ENCODE results near the gene TRIM25.
A peak's percentile ranks its signal among the peaks of the same experiment; 100 is the strongest.

The TRIM25 gene

DNA sequence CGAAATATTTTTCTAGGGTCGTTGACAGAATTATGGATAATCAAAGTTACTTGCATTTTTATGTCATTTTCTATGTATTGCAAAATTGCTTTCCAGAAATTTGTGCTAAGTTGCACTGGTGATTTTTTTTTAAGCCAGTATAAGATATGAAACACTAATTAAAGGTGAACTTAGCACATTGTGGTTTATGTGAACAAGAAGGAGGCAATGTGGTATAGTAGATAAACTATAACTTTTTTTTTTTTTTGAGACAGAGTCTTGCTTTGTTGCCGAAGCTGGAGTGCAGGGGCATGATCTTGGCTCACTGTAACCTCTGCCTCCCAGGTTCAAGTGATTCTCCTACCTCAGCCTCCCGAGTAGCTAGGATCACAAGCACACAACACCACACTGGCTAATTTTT, 66.7 kb downstream of the TRIM25 start:
- no peak overlapping the region for H3K9ac ChIP-seq (ENCODE audit: low read depth, low read length)
- no peak overlapping the region for H3K27ac ChIP-seq (ENCODE audit: low read length)
- DNase-seq = no peak
- H3K4me2 ChIP-seq (ENCODE audit: insufficient read depth, low read length) = no peak overlapping the region
- ATAC-seq (ENCODE audit: insufficient read depth, low read depth) = no peak
- no peaks in the 10 kb centered on the region for H3K4me1 ChIP-seq (ENCODE audit: insufficient read depth, low read length)
- H3K79me2 ChIP-seq (ENCODE audit: insufficient read depth, low read length) = no peaks in the 10 kb centered on the region
- H4K20me1 ChIP-seq (ENCODE audit: insufficient read depth, low read length) = no peaks in the 10 kb centered on the region
- TF ChIP-seq EZH2 (IDR thresholded peaks at IDR 0.05; ENCODE audit: borderline replicate concordance, low read depth, low read length, severe bottlenecking) = no peak
- TF ChIP-seq CTCF (IDR thresholded peaks at IDR 0.05; ENCODE audit: borderline replicate concordance, extremely low read depth, low read length, poor library complexity, severe bottlenecking) = no peak
- no peak overlapping the region for H2AFZ ChIP-seq (ENCODE audit: low read depth, low read length)
- H3K36me3 ChIP-seq (ENCODE audit: insufficient read depth, low read length) = peaks cover 46% of the 10 kb centered on the region; the same call in 1 of the 2 replicates
- H3K27me3 ChIP-seq (ENCODE audit: insufficient read depth, low read length, poor library complexity) = no peaks in the 10 kb centered on the region
- H3K9me3 ChIP-seq (ENCODE audit: insufficient read depth, low read length, severe bottlenecking) = no peaks in the 10 kb centered on the region
- H3K4me3 ChIP-seq (ENCODE audit: low read depth in 1 of 2, low read length in 2 of 2) = no peak overlapping the region

DNA sequence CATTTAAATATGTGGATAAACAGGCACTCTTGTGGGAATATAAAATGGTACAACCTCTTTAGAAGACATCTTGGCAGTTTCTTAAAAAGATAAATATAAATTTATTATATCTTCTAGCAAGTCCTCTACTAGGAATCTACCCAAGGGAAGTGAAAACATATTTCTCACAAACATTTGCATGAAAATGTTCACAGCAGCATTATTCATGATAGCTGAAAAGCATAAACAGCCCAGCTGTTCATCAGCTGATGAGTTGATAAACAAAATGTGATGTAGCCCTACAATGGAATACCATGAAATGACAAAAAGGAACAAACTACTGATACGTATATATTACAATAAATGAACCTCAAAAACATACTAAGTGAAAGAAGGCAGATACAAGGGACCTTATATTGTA, 67.9 kb downstream of the TRIM25 start:
- Histone ChIP-seq H3K4me1 (ENCODE audit: insufficient read depth, low read length) (no peaks in the 10 kb centered on the region), H3K36me3 (ENCODE audit: insufficient read depth, low read length) (peaks cover 41% of the 10 kb centered on the region; the same call in 1 of the 2 replicates)
- TF ChIP-seq EZH2 (IDR thresholded peaks at IDR 0.05; ENCODE audit: borderline replicate concordance, low read depth, low read length, severe bottlenecking) = no peak
- no peak for TF ChIP-seq CTCF (IDR thresholded peaks at IDR 0.05; ENCODE audit: borderline replicate concordance, extremely low read depth, low read length, poor library complexity, severe bottlenecking)

DNA sequence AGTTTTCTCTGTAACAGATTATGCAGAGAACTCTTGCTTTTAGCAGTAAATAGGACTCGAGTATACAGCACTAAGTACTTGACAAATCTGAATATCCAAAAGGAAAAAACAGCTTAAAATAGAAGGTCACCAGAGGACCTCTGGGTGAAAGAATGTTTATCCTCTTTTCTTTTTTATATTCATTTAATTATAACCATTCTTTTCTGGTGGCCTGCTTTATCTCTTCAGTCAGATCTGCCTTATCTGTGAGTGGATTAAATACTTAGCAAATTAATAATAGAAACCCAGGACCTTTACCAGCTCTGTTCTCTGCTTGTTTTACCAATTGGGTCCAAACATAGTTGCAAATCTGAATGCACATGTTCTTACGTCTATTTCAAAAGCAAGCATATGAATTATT, 71.3 kb downstream of the TRIM25 start:
- TF ChIP-seq EZH2 (IDR thresholded peaks at IDR 0.05; ENCODE audit: borderline replicate concordance, low read depth, low read length, severe bottlenecking) (no peak), CTCF (IDR thresholded peaks at IDR 0.05; ENCODE audit: borderline replicate concordance, extremely low read depth, low read length, poor library complexity, severe bottlenecking) (no peak)

More for the DNA sequence above, 67.9 kb downstream of the TRIM25 start:
- H3K4me3 ChIP-seq (ENCODE audit: low read depth in 1 of 2, low read length in 2 of 2) = no peak overlapping the region
- no peak overlapping the region for H3K9ac ChIP-seq (ENCODE audit: low read depth, low read length)
- H2AFZ ChIP-seq (ENCODE audit: low read depth, low read length) = no peak overlapping the region
- no peaks in the 10 kb centered on the region for H4K20me1 ChIP-seq (ENCODE audit: insufficient read depth, low read length)
- DNase-seq (no peak), ATAC-seq (ENCODE audit: insufficient read depth, low read depth) (no peak)
- no peaks in the 10 kb centered on the region for H3K79me2 ChIP-seq (ENCODE audit: insufficient read depth, low read length)
- no peak overlapping the region for H3K4me2 ChIP-seq (ENCODE audit: insufficient read depth, low read length)
- H3K27me3 ChIP-seq (ENCODE audit: insufficient read depth, low read length, poor library complexity) = no peaks in the 10 kb centered on the region
- no peak overlapping the region for H3K27ac ChIP-seq (ENCODE audit: low read length)
- H3K9me3 ChIP-seq (ENCODE audit: insufficient read depth, low read length, severe bottlenecking) = no peaks in the 10 kb centered on the region

GRCh38 chr17:56838687-56839086, 75.2 kb downstream of the TRIM25 start:
- Histone ChIP-seq H3K4me3 (ENCODE audit: low read depth in 1 of 2, low read length in 2 of 2) (no peak overlapping the region), H3K4me2 (ENCODE audit: insufficient read depth, low read length) (peak overlapping the region; percentile 6; the same call in 1 of the 2 replicates), H3K4me1 (ENCODE audit: insufficient read depth, low read length) (peaks cover 39% of the 10 kb centered on the region), H4K20me1 (ENCODE audit: insufficient read depth, low read length) (no peaks in the 10 kb centered on the region), H2AFZ (ENCODE audit: low read depth, low read length) (no peak overlapping the region), H3K9me3 (ENCODE audit: insufficient read depth, low read length, severe bottlenecking) (no peaks in the 10 kb centered on the region), H3K9ac (ENCODE audit: low read depth, low read length) (no peak overlapping the region), H3K27me3 (ENCODE audit: insufficient read depth, low read length, poor library complexity) (no peaks in the 10 kb centered on the region), H3K36me3 (ENCODE audit: insufficient read depth, low read length) (peaks cover 17% of the 10 kb centered on the region), H3K27ac (ENCODE audit: low read length) (no peak overlapping the region), H3K79me2 (ENCODE audit: insufficient read depth, low read length) (peaks cover 14% of the 10 kb centered on the region)
- ATAC-seq (ENCODE audit: insufficient read depth, low read depth) = no peak
- TF ChIP-seq EZH2 (IDR thresholded peaks at IDR 0.05; ENCODE audit: borderline replicate concordance, low read depth, low read length, severe bottlenecking) (no peak), CTCF (IDR thresholded peaks at IDR 0.05; ENCODE audit: borderline replicate concordance, extremely low read depth, low read length, poor library complexity, severe bottlenecking) (no peak)
- DNase-seq = no peak

More for the DNA sequence above, 71.3 kb downstream of the TRIM25 start:
- no peak overlapping the region for H3K4me2 ChIP-seq (ENCODE audit: insufficient read depth, low read length)
- H3K36me3 ChIP-seq (ENCODE audit: insufficient read depth, low read length) = peaks cover 19% of the 10 kb centered on the region; the same call in 1 of the 2 replicates
- ATAC-seq (ENCODE audit: insufficient read depth, low read depth) (no peak), DNase-seq (no peak)
- no peaks in the 10 kb centered on the region for H4K20me1 ChIP-seq (ENCODE audit: insufficient read depth, low read length)
- no peaks in the 10 kb centered on the region for H3K9me3 ChIP-seq (ENCODE audit: insufficient read depth, low read length, severe bottlenecking)
- H3K27ac ChIP-seq (ENCODE audit: low read length) = no peak overlapping the region
- no peak overlapping the region for H3K4me3 ChIP-seq (ENCODE audit: low read depth in 1 of 2, low read length in 2 of 2)
- 0 out of 2 replicates have a peak, but pooled peaks cover 3% of the 10 kb centered on the region for H3K79me2 ChIP-seq (ENCODE audit: insufficient read depth, low read length)
- no peak overlapping the region for H3K9ac ChIP-seq (ENCODE audit: low read depth, low read length)
- H3K4me1 ChIP-seq (ENCODE audit: insufficient read depth, low read length) = peaks cover 2% of the 10 kb centered on the region
- H2AFZ ChIP-seq (ENCODE audit: low read depth, low read length) = no peak overlapping the region
- no peaks in the 10 kb centered on the region for H3K27me3 ChIP-seq (ENCODE audit: insufficient read depth, low read length, poor library complexity)

Data from DND-41 (cell line).